DMS 273 (cell line): ENCODE measurements around the gene CLEC9A.
"Not testable (repeated sequence)": the region's sequence is repeated elsewhere in the genome, so short reads cannot be mapped to it uniquely, and the experiment has no call there.

Experiments used
- DNase-seq: peaks from one replicate; lab custom pipeline; 2025; ENCODE audit not compliant: unreplicated experiment; lab: John Stamatoyannopoulos, UW

CLEC9A gene

GRCh38 chr12:10030446-10030845 is at the start of gene CLEC9A:
CLEC9A (plus strand) TSS chr12:10030682; CDS start chr12:10052688, 22,006 bp downstream.
- DNase-seq = no peak

GRCh38 chr12:9991876-9992275 is 38.6 kb upstream of the CLEC9A start:
- DNase-seq = no peak

- no peak for DNase-seq
Measured at GRCh38 chr12:9992296-9992695, 38.2 kb upstream of the CLEC9A start.

- DNase-seq = no peak
Measured at GRCh38 chr12:9999016-9999415, 31.5 kb upstream of the CLEC9A start, which contains the start of gene CLEC1B. CLEC1B (minus strand) TSS chr12:9999121; CDS start chr12:9999100, 21 bp downstream.

GRCh38 chr12:10001171-10001776 is 29.2 kb upstream of the CLEC9A start:
- DNase-seq = no peak

GRCh38 chr12:10012630-10013330 is 17.7 kb upstream of the CLEC9A start:
- DNase-seq = no peak

- DNase-seq = no peak
Measured at GRCh38 chr12:10015450-10015849, 15.0 kb upstream of the CLEC9A start.

- DNase-seq = no peak
Measured at GRCh38 chr12:10016881-10017280, 13.6 kb upstream of the CLEC9A start.

- no peak for DNase-seq
Measured at GRCh38 chr12:10018386-10018785, 12.1 kb upstream of the CLEC9A start.

- no peak for DNase-seq
Measured at GRCh38 chr12:10021342-10021741, 9.1 kb upstream of the CLEC9A start.

- DNase-seq = no peak
Measured at GRCh38 chr12:10025236-10025635, 5.2 kb upstream of the CLEC9A start.

GRCh38 chr12:10026666-10027065 is 3.8 kb upstream of the CLEC9A start:
- not testable (repeated sequence) for DNase-seq

- DNase-seq = no peak
Measured at GRCh38 chr12:10027311-10027710, 3.2 kb upstream of the CLEC9A start.

GRCh38 chr12:10027721-10028120 is 2.8 kb upstream of the CLEC9A start:
- no peak for DNase-seq

GRCh38 chr12:10031321-10031720 is 839 bp downstream of the CLEC9A start:
- no peak for DNase-seq

- DNase-seq = no peak
Measured at GRCh38 chr12:10031771-10032175, 1.3 kb downstream of the CLEC9A start.

GRCh38 chr12:10033783-10034545 is 3.5 kb downstream of the CLEC9A start:
- DNase-seq = peak; percentile 0

- DNase-seq = no peak
Measured at GRCh38 chr12:10042167-10042566, 11.7 kb downstream of the CLEC9A start.

GRCh38 chr12:10048526-10048925 is 18.0 kb downstream of the CLEC9A start:
- DNase-seq = no peak

GRCh38 chr12:10052193-10052913 is 21.9 kb downstream of the CLEC9A start:
- no peak for DNase-seq

GRCh38 chr12:10058387-10058786 is 27.9 kb downstream of the CLEC9A start:
- no peak for DNase-seq
